ENCODE data around the gene NCOA7. TPM values are rescaled to one million over a fixed set of nuclear protein-coding genes. Genes with fewer than 3 reads are reported as not detected.

Gene NCOA7
- total RNA-seq, 1 experiment from 2014 or later, result 14.4 TPM

GRCh38 chr6:125852587-125852986, 61.8 kb downstream of the NCOA7 start (continued):
- TF ChIP-seq ATF2 (CRISPR knock-in tag; IDR thresholded peaks at IDR 0.05; ENCODE audit: borderline replicate concordance, low read depth) (no peak), CTCF (IDR thresholded peaks at IDR 0.05) (no peak), ZNF425 (CRISPR knock-in tag; conservative IDR thresholded peaks at IDR 0.05) (no peak), CBFB (CRISPR knock-in tag; IDR thresholded peaks at IDR 0.05; ENCODE audit: low read depth) (no peak), HMGXB4 (CRISPR knock-in tag; IDR thresholded peaks at IDR 0.05) (no peak), CREM (CRISPR knock-in tag; IDR thresholded peaks at IDR 0.05) (no peak), E2F5 (CRISPR knock-in tag; IDR thresholded peaks at IDR 0.05) (no peak), JUN (CRISPR knock-in tag; IDR thresholded peaks at IDR 0.05) (no peak)

GRCh38 chr6:125853168-125853567, 62.4 kb downstream of the NCOA7 start:
- H3K36me3 Mint-ChIP-seq, result no peaks in the 10 kb centered on the region
- no peak overlapping the region for H3K27ac Mint-ChIP-seq
- DNase-seq (ENCODE audit: low spot score) (no peak), ATAC-seq (no peak)
- H3K4me3 Mint-ChIP-seq, result no peak overlapping the region
- H3K9me3 Mint-ChIP-seq, result peaks cover 11% of the 10 kb centered on the region
- H3K4me1 Mint-ChIP-seq, result no peaks in the 10 kb centered on the region
- CTCF ChIA-PET, result no interaction called here
- POLR2A ChIA-PET, result no interaction called here
- no peaks in the 10 kb centered on the region for H3K27me3 Mint-ChIP-seq (ENCODE audit: low read depth)
- no peak for TF ChIP-seq ZNF532 (CRISPR knock-in tag; IDR thresholded peaks at IDR 0.05; ENCODE audit: borderline replicate concordance)
- no peak for TF ChIP-seq STAT6 (CRISPR knock-in tag; conservative IDR thresholded peaks at IDR 0.05; ENCODE audit: low read depth)
- no peak for TF ChIP-seq FOXJ3 (CRISPR knock-in tag; IDR thresholded peaks at IDR 0.05; ENCODE audit: borderline replicate concordance)
- no peak for TF ChIP-seq HMGXB4 (CRISPR knock-in tag; IDR thresholded peaks at IDR 0.05)
- TF ChIP-seq ATF2 (CRISPR knock-in tag; IDR thresholded peaks at IDR 0.05; ENCODE audit: borderline replicate concordance, low read depth), result no peak
- TF ChIP-seq USF1 (CRISPR knock-in tag; IDR thresholded peaks at IDR 0.05), result no peak
- no peak for TF ChIP-seq CBFB (CRISPR knock-in tag; IDR thresholded peaks at IDR 0.05; ENCODE audit: low read depth)
